Middle frontal gyrus (tissue), 1 donor: ENCODE measurements around the gene NFATC2.

ENCODE experiments used
- DNase-seq: peaks from one replicate; pipeline ENCODE4 v3.0.0-alpha.2; 2015; ENCODE audit warnings: low spot score; ENCODE audit errors: extremely low spot score

Gene NFATC2

GRCh38 chr20:51338692-51339440 is 203.7 kb downstream of the NFATC2 start:
- no peak for DNase-seq

GRCh38 chr20:51337126-51337805 is 205.3 kb downstream of the NFATC2 start:
- no peak for DNase-seq
